OCI-LY1 (cell line): ENCODE data around the gene TNNC1.

Experiments
- H2AFZ ChIP-seq: fragments of 200-600 bp; sonication (generic), shearing (Covaris generic); 2 replicates; pipeline ENCODE4 v1.6.0; 2014; ENCODE audit warnings: antibody characterized with exemption, mild to moderate bottlenecking, low read length
- H3F3A ChIP-seq: fragments of 200-600 bp; sonication (generic), shearing (Covaris generic); 2 replicates; pipeline ENCODE4 v1.6.0; 2014; ENCODE audit warnings: mild to moderate bottlenecking, antibody characterized with exemption, low read length, moderate library complexity; ENCODE audit not compliant: insufficient read depth
- H3K27ac ChIP-seq: fragments of 200-600 bp; sonication (generic); 2 replicates; pipeline ENCODE4 v1.5.1; 2014; ENCODE audit warnings: low read length, mixed run types, mild to moderate bottlenecking, low read depth; ENCODE audit not compliant: poor library complexity, severe bottlenecking
- H3K27me3 ChIP-seq: fragments of 200-600 bp; sonication (generic); 2 replicates; pipeline ENCODE4 v1.6.0; 2014; ENCODE audit warnings: antibody characterized with exemption, mild to moderate bottlenecking, low read length, moderate library complexity; ENCODE audit not compliant: insufficient read depth
- H3K36me3 ChIP-seq: fragments of 200-600 bp; sonication (generic); 2 replicates; pipeline ENCODE4 v1.6.1; 2014; ENCODE audit warnings: mild to moderate bottlenecking, antibody characterized with exemption, low read length, moderate library complexity, mixed read lengths; ENCODE audit not compliant: insufficient read depth
- H3K4me1 ChIP-seq: fragments of 200-600 bp; sonication (generic); 2 replicates; pipeline ENCODE4 v1.5.1; 2014; ENCODE audit warnings: mild to moderate bottlenecking, low read length, moderate library complexity; ENCODE audit not compliant: insufficient read depth, severe bottlenecking
- H3K4me2 ChIP-seq: fragments of 200-600 bp; sonication (generic), shearing (Covaris generic); 2 replicates; pipeline ENCODE4 v1.6.1; 2014; ENCODE audit warnings: low read length
- H3K4me3 ChIP-seq: fragments of 200-600 bp; sonication (generic); 2 replicates; pipeline ENCODE4 v1.5.1; 2014; ENCODE audit warnings: low read length, low read depth, mild to moderate bottlenecking, mixed read lengths; ENCODE audit not compliant: poor library complexity, severe bottlenecking
- H3K79me2 ChIP-seq: fragments of 200-600 bp; shearing (Covaris generic); 2 replicates; pipeline ENCODE4 v1.6.1; 2016; ENCODE audit warnings: mixed run types, low read length, mixed read lengths; ENCODE audit not compliant: insufficient read depth
- H3K9ac ChIP-seq: fragments of 200-600 bp; sonication (generic), shearing (Covaris generic); 2 replicates; pipeline ENCODE4 v1.6.1; 2014; ENCODE audit warnings: mild to moderate bottlenecking, low read length, mixed read lengths
- H3K9me2 ChIP-seq: fragments of 200-600 bp; sonication (generic), shearing (Covaris generic); 2 replicates; pipeline ENCODE4 v1.6.1; 2014; ENCODE audit warnings: low read depth, mild to moderate bottlenecking, low read length, mixed read lengths
- H3K9me3 ChIP-seq: fragments of 200-600 bp; shearing (Covaris generic); 2 replicates; pipeline ENCODE4 v1.6.1; 2014; ENCODE audit warnings: low read length, mixed read lengths
- H4K20me1 ChIP-seq: fragments of 200-600 bp; sonication (generic), shearing (Covaris generic); 2 replicates; pipeline ENCODE4 v1.6.0; 2016; ENCODE audit warnings: mild to moderate bottlenecking, low read length; ENCODE audit not compliant: insufficient read depth
- EZH2 ChIP-seq: fragments of 200-600 bp; sonication (generic), shearing (Covaris generic); IDR thresholded peaks from 2 replicates; pipeline ENCODE4 v1.8.0; 2017; ENCODE audit warnings: borderline replicate concordance, mixed run types, mild to moderate bottlenecking, antibody characterized with exemption, low read length, moderate library complexity, mixed read lengths
- TF ChIP-seq, protein P1 (sequence below): fragments of 200-600 bp; sonication (generic), shearing (Covaris generic); IDR thresholded peaks from 2 replicates; pipeline ENCODE4 v1.5.1; 2017; ENCODE audit warnings: mild to moderate bottlenecking, antibody characterized with exemption, low read length, moderate library complexity, mixed read lengths

The TNNC1 gene

DNA sequence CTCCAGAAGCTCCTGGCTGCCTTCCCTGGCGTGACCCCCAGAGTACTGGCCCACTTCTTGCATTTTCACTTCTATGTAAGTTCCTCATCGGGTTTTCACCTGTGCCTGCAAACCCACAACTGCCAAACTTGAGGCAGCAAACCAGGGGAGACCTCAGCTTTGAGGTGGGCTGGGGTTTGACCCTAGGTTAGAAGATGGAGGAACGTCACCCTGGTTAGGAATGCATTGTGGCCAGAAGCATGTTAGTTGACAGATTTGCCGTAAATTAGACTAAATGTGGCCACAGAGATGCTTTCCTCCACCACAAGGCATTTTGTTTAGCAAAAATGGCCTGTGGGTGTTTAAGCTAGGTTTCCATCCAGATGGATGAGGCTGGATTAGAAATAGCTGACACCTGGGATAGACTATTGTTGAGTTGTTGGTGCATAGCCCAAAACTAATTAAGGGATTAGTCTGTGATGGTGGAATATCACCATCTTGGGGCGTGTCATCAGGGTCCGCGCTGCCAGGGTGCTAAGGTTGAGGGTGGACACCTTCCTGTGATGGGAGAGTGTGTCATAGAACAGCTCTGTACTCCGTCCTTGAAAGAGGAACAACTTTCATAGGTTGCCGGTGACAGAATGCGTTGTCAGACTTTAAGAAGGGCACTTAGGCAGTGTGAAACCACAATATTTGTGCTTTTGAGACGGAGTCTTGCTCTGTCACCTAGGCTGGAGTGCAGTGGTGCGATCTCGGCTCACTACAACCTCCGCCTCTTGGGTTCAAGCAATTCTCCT is 5.1 kb upstream of the TNNC1 start:
- H3K36me3 ChIP-seq, result peaks cover 67% of the 10 kb centered on the region
- no peaks in the 10 kb centered on the region for H3F3A ChIP-seq
- TF ChIP-seq, protein P1, sequence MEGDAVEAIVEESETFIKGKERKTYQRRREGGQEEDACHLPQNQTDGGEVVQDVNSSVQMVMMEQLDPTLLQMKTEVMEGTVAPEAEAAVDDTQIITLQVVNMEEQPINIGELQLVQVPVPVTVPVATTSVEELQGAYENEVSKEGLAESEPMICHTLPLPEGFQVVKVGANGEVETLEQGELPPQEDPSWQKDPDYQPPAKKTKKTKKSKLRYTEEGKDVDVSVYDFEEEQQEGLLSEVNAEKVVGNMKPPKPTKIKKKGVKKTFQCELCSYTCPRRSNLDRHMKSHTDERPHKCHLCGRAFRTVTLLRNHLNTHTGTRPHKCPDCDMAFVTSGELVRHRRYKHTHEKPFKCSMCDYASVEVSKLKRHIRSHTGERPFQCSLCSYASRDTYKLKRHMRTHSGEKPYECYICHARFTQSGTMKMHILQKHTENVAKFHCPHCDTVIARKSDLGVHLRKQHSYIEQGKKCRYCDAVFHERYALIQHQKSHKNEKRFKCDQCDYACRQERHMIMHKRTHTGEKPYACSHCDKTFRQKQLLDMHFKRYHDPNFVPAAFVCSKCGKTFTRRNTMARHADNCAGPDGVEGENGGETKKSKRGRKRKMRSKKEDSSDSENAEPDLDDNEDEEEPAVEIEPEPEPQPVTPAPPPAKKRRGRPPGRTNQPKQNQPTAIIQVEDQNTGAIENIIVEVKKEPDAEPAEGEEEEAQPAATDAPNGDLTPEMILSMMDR, result no peak
- TF ChIP-seq EZH2, result no peak
- H3K9me3 ChIP-seq, result no peaks in the 10 kb centered on the region
- H3K4me2 ChIP-seq, result no peak overlapping the region
- H3K4me1 ChIP-seq, result peaks cover 25% of the 10 kb centered on the region
- H2AFZ ChIP-seq, result no peak overlapping the region
- no peaks in the 10 kb centered on the region for H3K27me3 ChIP-seq
- no peaks in the 10 kb centered on the region for H4K20me1 ChIP-seq
- H3K79me2 ChIP-seq, result 0 out of 2 replicates have a peak, but pooled peaks cover 4% of the 10 kb centered on the region
- no peaks in the 10 kb centered on the region for H3K9me2 ChIP-seq
- H3K4me3 ChIP-seq, result no peak overlapping the region
- no peak overlapping the region for H3K9ac ChIP-seq
- H3K27ac ChIP-seq, result no peak overlapping the region

DNA sequence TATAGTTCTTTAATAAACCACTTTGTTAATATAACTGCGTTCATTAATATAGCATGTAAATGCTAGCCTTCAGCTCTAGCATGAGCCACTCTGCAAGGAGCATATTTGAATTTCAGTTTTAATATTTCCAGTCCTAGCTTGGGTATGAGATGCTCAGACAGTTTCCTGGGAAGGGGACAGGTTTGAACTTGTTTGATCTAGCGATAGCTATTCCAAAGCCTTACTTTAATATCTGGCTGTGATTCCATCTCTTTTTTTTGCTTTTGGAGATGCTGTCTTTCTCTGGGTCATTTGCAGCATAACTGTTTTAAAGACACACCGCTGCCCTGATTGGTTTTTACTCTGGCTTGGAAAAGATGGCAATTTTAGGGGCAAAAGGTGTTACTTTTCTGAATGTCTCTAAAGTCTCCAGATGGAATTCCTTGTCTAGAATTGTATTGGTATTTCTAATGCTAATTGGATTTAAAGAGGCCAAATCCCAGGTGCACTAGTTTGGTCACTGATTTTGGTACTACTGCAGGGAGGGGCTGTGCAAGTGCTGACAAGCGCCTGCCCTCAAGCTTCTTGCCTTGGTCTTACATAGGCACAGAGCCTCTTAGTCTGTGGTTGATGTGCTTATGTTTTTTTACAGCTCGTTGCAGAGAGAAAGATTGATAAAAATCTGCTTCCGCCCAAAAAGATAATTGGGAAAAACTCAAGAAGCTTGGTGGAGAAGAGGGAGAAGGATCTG is 4.4 kb upstream of the TNNC1 start:
- no peak overlapping the region for H3K4me3 ChIP-seq
- no peaks in the 10 kb centered on the region for H3K27me3 ChIP-seq
- H3K27ac ChIP-seq, result no peak overlapping the region
- no peak overlapping the region for H3K9ac ChIP-seq
- H3K9me2 ChIP-seq, result no peaks in the 10 kb centered on the region
- H3K4me2 ChIP-seq, result no peak overlapping the region
- peaks cover 59% of the 10 kb centered on the region for H3K36me3 ChIP-seq
- H3K79me2 ChIP-seq, result 0 out of 2 replicates have a peak, but pooled peaks cover 4% of the 10 kb centered on the region
- TF ChIP-seq, protein P1, result no peak
- no peak for TF ChIP-seq EZH2
- H3K9me3 ChIP-seq, result no peaks in the 10 kb centered on the region
- H3F3A ChIP-seq, result no peaks in the 10 kb centered on the region
- H3K4me1 ChIP-seq, result peaks cover 25% of the 10 kb centered on the region
- H4K20me1 ChIP-seq, result no peaks in the 10 kb centered on the region
- H2AFZ ChIP-seq, result no peak overlapping the region

DNA sequence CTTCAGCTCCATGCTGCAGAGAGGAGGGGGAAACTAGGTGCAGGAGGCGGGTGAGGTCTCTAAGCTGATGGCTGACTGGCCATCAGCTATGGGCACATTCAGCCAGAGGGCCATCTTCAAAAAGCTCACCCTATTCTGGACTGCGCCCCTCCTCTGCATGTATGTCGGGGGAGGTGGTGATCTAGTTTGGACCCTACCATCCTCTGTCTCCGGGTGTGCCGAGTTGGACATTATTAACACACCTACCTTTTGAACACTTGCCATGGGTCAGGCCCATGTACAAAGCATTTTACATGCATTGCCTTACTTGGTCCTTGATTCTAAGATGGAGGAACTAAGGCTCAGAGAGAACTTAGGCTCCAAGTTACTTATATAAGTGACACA is 3.0 kb upstream of the TNNC1 start:
- no peaks in the 10 kb centered on the region for H3F3A ChIP-seq
- no peaks in the 10 kb centered on the region for H4K20me1 ChIP-seq
- no peaks in the 10 kb centered on the region for H3K27me3 ChIP-seq
- H3K4me1 ChIP-seq, result peaks cover 25% of the 10 kb centered on the region
- H3K9ac ChIP-seq, result peak overlapping the region; percentile 98
- H3K27ac ChIP-seq, result peak overlapping the region; percentile 60
- peaks cover 46% of the 10 kb centered on the region for H3K36me3 ChIP-seq
- peak overlapping the region; percentile 93 for H3K4me2 ChIP-seq
- H3K79me2 ChIP-seq, result 0 out of 2 replicates have a peak, but pooled peaks cover 4% of the 10 kb centered on the region
- TF ChIP-seq, protein P1, result no peak
- no peak for TF ChIP-seq EZH2
- H3K9me3 ChIP-seq, result no peaks in the 10 kb centered on the region
- no peaks in the 10 kb centered on the region for H3K9me2 ChIP-seq
- no peak overlapping the region for H2AFZ ChIP-seq
- peak overlapping the region; percentile 90 for H3K4me3 ChIP-seq
